Measurements from ENCODE around the gene CDK12.

The CDK12 gene

GRCh38 chr17:39508987-39509386 lies 47.7 kb downstream of the CDK12 start:
- DNase-seq (ENCODE audit: insufficient read length, low spot score) (no peak), FAIRE-seq (no peak)
- TF ChIP-seq, protein P1, sequence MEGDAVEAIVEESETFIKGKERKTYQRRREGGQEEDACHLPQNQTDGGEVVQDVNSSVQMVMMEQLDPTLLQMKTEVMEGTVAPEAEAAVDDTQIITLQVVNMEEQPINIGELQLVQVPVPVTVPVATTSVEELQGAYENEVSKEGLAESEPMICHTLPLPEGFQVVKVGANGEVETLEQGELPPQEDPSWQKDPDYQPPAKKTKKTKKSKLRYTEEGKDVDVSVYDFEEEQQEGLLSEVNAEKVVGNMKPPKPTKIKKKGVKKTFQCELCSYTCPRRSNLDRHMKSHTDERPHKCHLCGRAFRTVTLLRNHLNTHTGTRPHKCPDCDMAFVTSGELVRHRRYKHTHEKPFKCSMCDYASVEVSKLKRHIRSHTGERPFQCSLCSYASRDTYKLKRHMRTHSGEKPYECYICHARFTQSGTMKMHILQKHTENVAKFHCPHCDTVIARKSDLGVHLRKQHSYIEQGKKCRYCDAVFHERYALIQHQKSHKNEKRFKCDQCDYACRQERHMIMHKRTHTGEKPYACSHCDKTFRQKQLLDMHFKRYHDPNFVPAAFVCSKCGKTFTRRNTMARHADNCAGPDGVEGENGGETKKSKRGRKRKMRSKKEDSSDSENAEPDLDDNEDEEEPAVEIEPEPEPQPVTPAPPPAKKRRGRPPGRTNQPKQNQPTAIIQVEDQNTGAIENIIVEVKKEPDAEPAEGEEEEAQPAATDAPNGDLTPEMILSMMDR (IDR thresholded peaks at IDR 0.05; ENCODE audit: insufficient read depth, missing control alignments), result no peak

DNA sequence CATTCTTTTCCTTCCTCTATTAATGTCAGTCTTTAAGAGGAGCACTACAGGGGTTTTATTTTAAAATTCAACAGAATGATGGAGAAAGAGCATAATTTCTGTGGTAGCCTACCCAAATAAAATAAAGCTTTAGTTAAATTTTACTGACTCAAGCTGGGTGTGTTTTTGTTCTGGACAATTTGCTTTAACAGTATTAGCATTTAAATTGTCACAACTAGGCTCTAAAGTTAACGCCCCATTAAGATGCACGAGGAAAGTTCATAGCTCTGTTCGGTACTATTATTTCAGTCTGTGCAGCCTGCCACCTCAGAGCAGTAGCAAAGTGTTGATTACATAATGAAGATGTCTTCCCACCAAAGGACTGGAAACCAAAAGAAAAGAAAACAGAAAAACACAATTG lies 52.0 kb downstream of the CDK12 start:
- FAIRE-seq, result no peak
- TF ChIP-seq, protein P1 (IDR thresholded peaks at IDR 0.05; ENCODE audit: insufficient read depth, missing control alignments), result no peak
- DNase-seq (ENCODE audit: insufficient read length, low spot score), result no peak

GRCh38 chr17:39513915-39514314 lies 52.6 kb downstream of the CDK12 start:
- DNase-seq (ENCODE audit: insufficient read length, low spot score) (no peak), FAIRE-seq (no peak)
- TF ChIP-seq, protein P1 (IDR thresholded peaks at IDR 0.05; ENCODE audit: insufficient read depth, missing control alignments), result no peak

- no peak for DNase-seq (ENCODE audit: insufficient read length, low spot score)
- FAIRE-seq, result no peak
- TF ChIP-seq, protein P1 (IDR thresholded peaks at IDR 0.05; ENCODE audit: insufficient read depth, missing control alignments), result no peak
Measured at GRCh38 chr17:39517224-39517623, 55.9 kb downstream of the CDK12 start.

DNA sequence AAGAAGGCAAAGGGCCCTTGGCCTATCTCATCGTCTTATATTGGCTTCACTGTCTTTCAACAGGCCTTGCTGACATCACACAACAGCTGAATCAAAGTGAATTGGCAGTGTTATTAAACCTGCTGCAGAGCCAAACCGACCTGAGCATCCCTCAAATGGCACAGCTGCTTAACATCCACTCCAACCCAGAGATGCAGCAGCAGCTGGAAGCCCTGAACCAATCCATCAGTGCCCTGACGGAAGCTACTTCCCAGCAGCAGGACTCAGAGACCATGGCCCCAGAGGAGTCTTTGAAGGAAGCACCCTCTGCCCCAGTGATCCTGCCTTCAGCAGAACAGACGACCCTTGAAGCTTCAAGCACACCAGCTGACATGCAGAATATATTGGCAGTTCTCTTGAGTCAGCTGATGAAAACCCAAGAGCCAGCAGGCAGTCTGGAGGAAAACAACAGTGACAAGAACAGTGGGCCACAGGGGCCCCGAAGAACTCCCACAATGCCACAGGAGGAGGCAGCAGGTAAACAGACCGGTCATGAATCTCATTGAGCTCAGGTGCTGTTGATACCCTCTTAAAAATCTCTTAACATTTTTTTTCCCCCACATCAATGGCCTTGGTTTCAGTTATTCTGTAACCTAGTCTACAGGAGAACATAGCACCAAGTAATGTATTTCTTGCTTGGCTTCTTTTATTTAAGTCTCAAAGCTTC lies 64.7 kb downstream of the CDK12 start:
- TF ChIP-seq, protein P1 (IDR thresholded peaks at IDR 0.05; ENCODE audit: insufficient read depth, missing control alignments), result no peak
- FAIRE-seq (no peak), DNase-seq (ENCODE audit: insufficient read length, low spot score) (no peak)

GRCh38 chr17:39527220-39527813 lies 66.0 kb downstream of the CDK12 start:
- DNase-seq (ENCODE audit: insufficient read length, low spot score) (no peak), FAIRE-seq (no peak)

More at GRCh38 chr17:39527220-39527813, 66.0 kb downstream of the CDK12 start:
- TF ChIP-seq, protein P1 (IDR thresholded peaks at IDR 0.05; ENCODE audit: insufficient read depth, missing control alignments), result peak; percentile 74

Data from D721Med (cell line).